Heart left ventricle (tissue), 16 donors: ENCODE results near the gene PCDHGB1. TPM values are rescaled to one million over a fixed set of nuclear protein-coding genes. Genes with fewer than 3 reads are reported as not detected.
A peak's percentile ranks its signal among the peaks of the same experiment; 100 is the strongest.

Experiments used
- ATAC-seq, 4 donors: fragments of 200-7000 bp; cut with Tn5 transposase; one replicate each; pipeline ENCODE4 v1.9.1; 2020 to 2022; ENCODE audit warnings: moderate library complexity in 4 of 4, mild to moderate bottlenecking in 3 of 4, moderate number of reproducible peaks in 1 of 4
- DNase-seq, 5 donors: peaks; one replicate each; pipeline ENCODE4 v3.0.0-alpha.2; 2020
- H3K27ac ChIP-seq, 12 donors: fragments of 200-600 bp; sonication (generic) in 4 of 12; one replicate each; pipeline versions ENCODE4 v1.5.0 to v1.8.0; 2016 to 2022; ENCODE audit warnings: mild to moderate bottlenecking in 2 of 12
- H3K27me3 ChIP-seq, 9 donors: fragments of 200-600 bp; sonication (generic) in 2 of 9; one replicate each; pipeline versions ENCODE4 v1.5.1 to v1.8.0; 2016 to 2022; ENCODE audit warnings: mild to moderate bottlenecking in 3 of 9
- H3K36me3 ChIP-seq, 9 donors: fragments of 200-600 bp; sonication (generic) in 2 of 9; one replicate each; pipeline versions ENCODE4 v1.5.0 to v1.8.0; 2018 to 2022; ENCODE audit warnings: mild to moderate bottlenecking in 2 of 9
- H3K4me1 ChIP-seq, 12 donors: fragments of 200-600 bp; sonication (generic) in 4 of 12; one replicate each; pipeline versions ENCODE4 v1.5.0 to v1.8.0; 2016 to 2022; ENCODE audit warnings: mild to moderate bottlenecking in 3 of 12
- H3K4me3 ChIP-seq, 12 donors: fragments of 200-600 bp; sonication (generic) in 4 of 12; one replicate each; pipeline versions ENCODE4 v1.5.0 to v1.8.0; 2017 to 2022; ENCODE audit warnings: mild to moderate bottlenecking in 9 of 12, moderate library complexity in 4 of 12
- H3K9me3 ChIP-seq, 12 donors: fragments of 200-600 bp; sonication (generic) in 4 of 12; one replicate each; pipeline versions ENCODE4 v1.5.0 to v1.8.0; 2016 to 2022; ENCODE audit warnings: mild to moderate bottlenecking in 1 of 12
- CTCF ChIP-seq, 12 donors: fragments of 200-600 bp; sonication (generic) in 4 of 12; IDR thresholded peaks; one replicate each; pipeline versions ENCODE4 v1.5.0 to v1.8.0; 2018 to 2022; ENCODE audit warnings: antibody characterized with exemption in 12 of 12, mild to moderate bottlenecking in 5 of 12
- POLR2A ChIP-seq, 2 donors: fragments of 450-650 bp; IDR thresholded peaks; one replicate each; pipeline ENCODE4 v1.6.1; 2017; ENCODE audit warnings: antibody characterized with exemption in 2 of 2, mild to moderate bottlenecking in 2 of 2, moderate library complexity in 2 of 2
- WGBS, 4 donors: extraction: QIAGEN DNeasy Blood & Tissue Kit in 2 of 4; methylation state at CpG; one replicate each; pipeline versions ENCODE4 v1.1.5 to v1.1.7; 2013 to 2018; 5-methylcytosine and 5-hydroxymethylcytosine counted together
- intact Hi-C, 10 donors: fragments of 100-400 bp; cut with DNase I; formaldehyde crosslinking; loops; one replicate each; pipeline versions ENCODE4 v1.11.1 to v1.14.2; 2022
- polyA plus RNA-seq, 2 donors: library from polyadenylated mRNA; stranded (reverse); fragments of 200-250 nt; gene quantifications; one replicate each; pipeline ENCODE4 v1.2.3, GENCODE V29; 2013
- total RNA-seq, 9 donors: library from RNA; depleted of rRNA in 2 of 9; stranded (reverse); fragments of >200 nt in 2 of 9; fragmentation: NEBNext Ultra II Directional in 3 of 9; extraction: Animal tissue kit (Norgen Biotek cat#: 25700) in 3 of 9; gene quantifications; one replicate each; pipeline versions ENCODE4 v1.1.0 to v1.2.4, GENCODE V29; 2016 to 2023
- donor health status: ischemic (EF 13 %, LVEDD 7.1; RV severe dilation, severe dysfunction).
- donor health status: healthy with polysubstance abuse.
- donor health status: DM: no; HTN: yes; CAD: no.
- donor health status: DM: no; HTN: no; CAD: no.
- donor health status: ischemic (EF 25% LVEDD 6.9; RV normal size, moderate dysfunction).
- donor health status: ischemic (EF 25% LVEDD 5.7; RV mildly dilated, moderate dysfunction).
- donor health status: healthy.
- donor health status: DM: yes; HTN: yes; CAD: no.
- donor health status: ischemic (EF 35%, LVEDD 5.7; RV mildly dilated, moderate dysfunction).
- donor health status: nonischemic (EF 11% LVEDD 7.7; RV severe dilation, severe dysfunction).
- donor health status: DM: yes; HTN: yes; CAD: no.
- donor health status: PGD.
- donor health status: ischemic (EF 29% LVEDD 5.4; RV normal size, mild dysfunction).
- donor health status: nonischemic (EF 23%, LVEDD 6.1; RV moderate dilation, normal function).

PCDHGB1 gene
- total and polyA plus RNA-seq, 11 donors = 0.85 to 11.9 (median 8.6) TPM

- H3K9me3 ChIP-seq = peaks cover 0 to 100% (median 50%) of the 10 kb centered on the region in 12 donors
- peak in 4 of 12 donors; percentile 16 to 31 (median 24) for TF ChIP-seq CTCF (IDR thresholded peaks at IDR 0.05)
- TF ChIP-seq POLR2A (IDR thresholded peaks at IDR 0.05) = no peak
- H3K4me1 ChIP-seq = peaks cover 0 to 4% (median 0%) of the 10 kb centered on the region in 12 donors
- intact Hi-C loops = no loop called here
- ATAC-seq (peak in 3 of 4 donors; percentile 26 to 45 (median 27)), DNase-seq (no peak)
- H3K4me3 ChIP-seq = peak within 1 kb of the TSS in 9 of 12 donors; percentile 20 to 40 (median 32)
- WGBS, 4 donors = 20 to 39% (median 23%) methylated on average over 37 of the region's 37 CpGs
- H3K27ac ChIP-seq = no peak within 1 kb of the TSS
- H3K27me3 ChIP-seq = peaks cover 0 to 23% (median 0%) of the 10 kb centered on the region in 9 donors
- peaks cover 0 to 33% (median 0%) of the 10 kb centered on the region in 9 donors for H3K36me3 ChIP-seq
These were observed 32.8 kb downstream of the PCDHGB1 start, which contains the start of gene PCDHGA7 for GRCh38 chr5:141382469-141383294. TSS of gene PCDHGA7 (plus strand) at chr5:141382742. CDS start at chr5:141382900, 158 bp downstream.

GRCh38 chr5:141383345-141383744 lies 33.4 kb downstream of the PCDHGB1 start:
- Histone ChIP-seq H3K27ac (no peak overlapping the region), H3K27me3 (peaks cover 0 to 23% (median 0%) of the 10 kb centered on the region in 9 donors), H3K4me3 (peak overlapping the region in 4 of 12 donors; percentile 25 to 40 (median 36)), H3K36me3 (peaks cover 0 to 28% (median 0%) of the 10 kb centered on the region in 9 donors), H3K9me3 (peaks cover 0 to 96% (median 50%) of the 10 kb centered on the region in 12 donors), H3K4me1 (peaks cover 0 to 4% (median 0%) of the 10 kb centered on the region in 12 donors)
- DNase-seq (no peak), ATAC-seq (no peak)
- 44 to 64% (median 47%) methylated on average over 18 to 21 of the region's 21 CpGs for WGBS, 4 donors
- intact Hi-C loops = no loop called here
- TF ChIP-seq CTCF (IDR thresholded peaks at IDR 0.05) (no peak), POLR2A (IDR thresholded peaks at IDR 0.05) (no peak)

- Histone ChIP-seq H3K27ac (no peak overlapping the region), H3K27me3 (peaks cover 0 to 36% (median 0%) of the 10 kb centered on the region in 9 donors), H3K4me3 (no peak overlapping the region), H3K9me3 (peaks cover 0 to 96% (median 56%) of the 10 kb centered on the region in 12 donors), H3K36me3 (peaks cover 0 to 28% (median 0%) of the 10 kb centered on the region in 9 donors), H3K4me1 (peaks cover 0 to 4% (median 0%) of the 10 kb centered on the region in 12 donors)
- intact Hi-C loops = no loop called here
- ATAC-seq (no peak), DNase-seq (no peak)
- no peak for TF ChIP-seq POLR2A (IDR thresholded peaks at IDR 0.05)
- no peak for TF ChIP-seq CTCF (IDR thresholded peaks at IDR 0.05)
- WGBS, 4 donors = 51 to 69% (median 59%) methylated on average over 14 to 43 of the region's 43 CpGs
These were observed 34.8 kb downstream of the PCDHGB1 start for GRCh38 chr5:141384471-141385267.
